Measurements from ENCODE around the gene CHI3L1. TPM values are rescaled to one million over a fixed set of nuclear protein-coding genes. Genes with fewer than 3 reads are reported as not detected.
"Not testable (repeated sequence)": the region's sequence is repeated elsewhere in the genome, so short reads cannot be mapped to it uniquely, and the experiment has no call there.

Gene CHI3L1
- total RNA-seq (2014; rRNA removed; shearing (Covaris generic)), result not detected in 2 replicates

DNA sequence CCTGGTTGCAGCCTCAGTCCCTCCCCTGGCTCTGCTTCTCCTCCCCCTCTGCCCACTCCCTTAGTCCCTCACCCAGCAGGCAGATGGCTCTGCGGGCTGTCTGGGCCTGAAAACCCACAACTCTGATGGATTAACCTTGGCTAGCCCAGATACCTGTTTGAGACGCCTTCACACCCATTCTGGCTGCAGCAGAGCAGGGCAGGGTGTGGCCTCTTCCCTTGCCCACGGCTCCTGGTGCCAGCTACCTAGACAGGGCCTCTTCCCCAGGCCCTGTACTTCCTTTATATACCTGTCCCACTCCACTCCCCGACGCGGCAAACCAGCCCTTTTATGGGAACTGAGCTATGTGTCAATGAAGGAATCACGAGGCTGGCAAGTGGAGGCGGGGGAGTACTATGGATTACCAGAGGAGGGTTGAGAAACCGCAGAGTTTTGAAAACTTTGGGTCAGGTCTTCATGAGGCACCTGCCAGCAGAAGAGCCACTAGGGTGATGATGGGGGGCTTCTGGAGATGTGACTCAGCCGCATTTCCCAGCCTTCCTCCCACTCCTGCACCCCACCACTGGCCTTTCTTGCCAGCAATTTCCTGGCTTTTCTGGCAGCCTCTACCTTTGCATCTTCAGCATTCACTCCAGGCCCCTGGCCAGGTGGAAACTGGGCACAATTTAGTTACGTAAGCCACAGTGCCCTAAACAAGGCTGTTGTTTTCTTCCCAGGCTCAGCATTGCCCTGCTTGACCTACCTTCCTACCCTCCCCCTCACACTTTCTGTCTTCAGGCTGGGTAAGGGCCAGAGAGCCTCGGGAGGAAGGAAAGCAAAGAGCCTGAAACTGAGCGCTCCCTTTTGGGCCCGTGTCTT, at the start of gene CHI3L1:
Gene CHI3L1 (minus strand): TSS at position 259 of the 858 bp plus-strand sequence. CDS start 81 bp downstream, at position 178.
- no peak for DNase-seq (ENCODE audit: low read depth)

DNA sequence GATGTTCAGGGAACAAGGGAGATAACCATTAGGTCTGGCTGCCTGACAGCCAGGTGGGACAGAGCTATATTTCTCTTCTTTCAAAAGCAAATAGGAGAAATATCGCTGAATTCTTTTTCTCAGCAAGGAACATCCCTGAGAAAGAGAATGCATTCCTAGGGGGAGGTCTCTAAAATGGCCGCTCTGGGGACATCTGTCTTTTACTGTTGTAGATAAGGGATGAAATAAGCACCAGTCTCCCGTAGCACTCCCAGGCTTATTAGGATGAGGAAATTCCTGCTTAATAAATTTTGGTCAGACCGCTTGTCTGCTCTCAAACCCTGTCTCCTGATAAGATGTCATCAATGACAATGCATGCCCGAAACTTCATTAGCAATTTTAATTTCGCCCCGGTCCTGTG, 48.4 kb upstream of the CHI3L1 start:
- DNase-seq (ENCODE audit: low read depth), result not testable (repeated sequence)

DNA sequence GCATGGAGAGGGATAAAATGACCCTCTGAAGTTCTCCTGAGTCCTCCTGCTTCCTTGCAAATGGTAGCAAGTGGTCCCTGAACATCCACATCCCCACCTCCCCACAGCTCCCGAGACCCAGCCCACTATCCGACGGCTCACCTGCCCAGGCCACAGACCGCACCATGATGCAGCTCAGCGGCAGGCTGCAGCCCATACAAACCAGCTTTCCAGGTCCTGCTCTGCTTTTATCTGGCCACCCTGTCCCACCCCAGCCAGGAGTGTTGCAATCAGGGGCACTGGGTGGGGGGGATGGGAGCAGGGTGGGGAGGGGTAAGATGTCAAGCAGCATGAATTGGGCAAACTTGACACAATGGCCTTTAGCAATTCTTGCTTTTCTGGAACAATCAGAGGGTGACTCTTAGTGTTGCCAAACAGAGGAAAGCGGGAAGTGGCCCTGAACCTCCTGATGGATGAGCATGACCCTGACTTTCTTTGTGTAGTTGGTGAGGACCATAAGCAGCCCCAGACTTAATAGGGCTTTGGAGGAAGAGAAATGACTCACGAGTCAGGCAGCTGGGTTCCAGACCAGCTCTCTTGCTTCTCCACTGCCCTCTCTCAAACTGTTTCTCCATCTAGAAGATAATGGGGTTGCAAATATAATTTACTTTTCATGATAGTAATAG, 43.1 kb upstream of the CHI3L1 start, which contains the start of gene CHIT1:
Gene CHIT1 (minus strand): TSS at position 203 of the 665 bp plus-strand sequence. CDS start 37 bp downstream, at position 166.
- no peak for DNase-seq (ENCODE audit: low read depth)

DNA sequence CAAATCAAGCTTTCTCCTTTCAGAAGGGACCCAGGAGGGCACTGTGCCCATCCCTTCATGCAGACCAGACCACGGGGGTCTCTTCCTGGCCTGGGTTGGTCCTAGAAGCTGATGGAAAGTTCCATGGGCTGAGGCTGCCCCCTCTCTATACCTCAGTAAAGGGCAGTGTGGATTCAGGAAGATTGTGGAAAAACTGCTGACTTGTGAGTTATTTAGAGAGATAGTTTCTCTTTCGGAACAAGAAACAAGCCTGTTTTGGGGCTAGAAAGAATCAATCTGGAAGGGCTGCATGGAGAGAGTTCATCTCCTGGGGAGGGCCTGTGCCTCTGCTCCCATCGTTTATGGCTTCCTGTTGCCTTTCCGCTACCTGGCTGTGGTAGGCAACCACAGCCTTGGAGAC, 42.2 kb upstream of the CHI3L1 start:
- DNase-seq (ENCODE audit: low read depth), result no peak

DNA sequence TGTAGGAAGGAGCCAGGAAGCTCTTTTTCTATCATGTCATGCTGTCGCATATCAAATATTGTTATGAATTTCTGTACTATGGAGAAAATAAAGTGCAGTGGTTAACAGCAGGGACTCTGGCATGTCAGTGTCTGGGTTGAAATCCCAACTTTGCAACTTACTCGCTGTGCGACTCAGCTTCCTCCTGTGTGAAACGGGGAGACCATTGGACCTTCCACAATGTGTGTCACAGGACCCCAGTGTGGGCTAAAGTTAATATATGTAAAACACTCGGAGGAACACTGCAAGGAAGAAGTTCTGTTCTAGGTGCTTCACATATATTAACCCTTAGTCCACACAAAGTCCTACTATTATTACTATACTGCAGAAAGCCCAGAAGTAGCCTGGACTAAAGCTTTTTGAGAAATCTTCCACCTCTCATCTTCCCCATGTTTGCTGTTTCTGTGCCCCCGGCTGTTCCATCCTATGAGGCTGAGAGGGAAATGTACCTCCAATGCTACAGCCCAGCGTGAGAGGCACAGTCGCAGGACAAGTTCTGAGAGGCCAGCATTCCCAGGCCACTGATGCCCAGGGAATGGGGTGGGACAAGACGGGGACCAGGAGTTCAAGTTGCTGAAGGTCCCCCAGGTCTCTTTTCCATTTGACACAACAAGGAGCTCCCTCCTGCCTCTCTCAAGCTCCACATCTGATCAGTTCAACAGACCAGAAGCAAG, 41.0 kb upstream of the CHI3L1 start:
- DNase-seq (ENCODE audit: low read depth), result no peak

DNA sequence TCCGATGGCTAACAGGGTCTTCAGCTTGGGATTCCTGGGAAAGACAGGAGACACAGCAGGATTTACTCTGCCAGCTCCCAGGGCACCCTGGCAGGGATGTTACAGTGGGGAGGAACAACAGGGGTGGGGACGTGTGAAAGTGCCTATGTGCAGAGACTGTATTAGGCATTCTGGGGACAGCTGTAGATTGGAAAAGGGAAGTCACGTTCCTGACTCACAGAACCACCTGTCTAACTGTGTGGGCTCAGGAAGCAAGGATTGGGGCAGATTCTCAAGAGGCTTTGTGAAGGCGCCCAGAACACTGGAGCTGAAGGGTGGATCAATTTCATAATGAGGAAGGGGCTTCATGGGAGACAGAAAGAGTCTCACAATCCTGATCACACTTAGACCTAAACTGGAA, 38.6 kb upstream of the CHI3L1 start:
- no peak for DNase-seq (ENCODE audit: low read depth)

DNA sequence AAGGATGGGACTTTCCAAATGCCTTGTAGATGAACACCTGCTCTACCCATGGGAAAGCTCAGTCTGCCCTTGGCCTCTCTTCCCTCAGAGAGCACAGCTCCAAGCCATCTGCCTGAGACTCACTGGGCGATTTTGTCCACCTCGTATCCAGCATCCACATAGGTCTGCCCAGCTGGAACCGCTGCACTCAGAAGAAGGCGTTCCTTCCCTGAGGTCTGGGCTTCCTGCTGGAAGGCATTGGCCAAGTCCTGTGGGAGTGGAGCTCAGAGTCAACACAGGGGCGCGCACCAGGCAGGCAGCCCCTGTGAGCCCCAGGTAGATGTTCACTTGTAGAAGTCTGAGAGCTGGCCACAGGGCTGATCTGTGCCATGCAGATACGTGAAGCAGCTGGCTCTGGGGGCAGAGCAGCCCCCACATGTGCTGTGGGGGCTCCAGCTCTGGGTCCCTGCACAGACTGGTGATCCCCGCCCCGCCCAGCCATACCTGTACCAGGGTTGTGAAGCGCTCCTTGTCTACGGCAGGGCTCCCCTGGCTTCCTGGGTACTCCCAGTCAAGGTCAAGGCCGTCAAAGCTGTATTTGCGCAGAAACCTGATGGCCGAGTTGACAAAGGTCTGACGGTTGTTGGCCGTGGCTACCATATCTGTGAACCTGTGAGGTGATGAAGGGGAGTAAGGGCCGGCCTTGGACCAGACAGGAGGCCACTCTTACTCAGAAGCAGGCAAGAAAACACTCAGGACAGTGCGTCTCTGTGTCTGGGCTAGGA, 36.7 kb upstream of the CHI3L1 start:
- DNase-seq (ENCODE audit: low read depth), result no peak

DNA sequence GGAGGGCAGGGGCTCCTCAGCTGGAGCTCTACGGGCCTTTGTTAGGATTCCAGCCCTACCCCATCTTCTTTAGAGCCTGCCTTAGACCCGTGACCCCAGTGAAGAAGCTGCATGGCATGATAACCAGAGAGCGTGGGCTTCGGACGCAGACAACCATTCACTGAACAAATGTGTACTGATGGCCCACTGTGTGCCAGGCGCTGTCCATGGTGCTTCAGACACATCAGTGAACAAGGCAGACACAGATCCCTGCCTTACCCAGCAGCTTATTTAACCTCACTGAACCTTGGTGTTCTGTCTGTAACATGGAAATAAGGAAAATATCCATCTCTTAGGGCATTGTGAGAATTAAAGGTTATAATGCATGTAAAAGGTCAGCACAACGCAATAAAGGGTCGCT, 33.4 kb upstream of the CHI3L1 start:
- no peak for DNase-seq (ENCODE audit: low read depth)

DNA sequence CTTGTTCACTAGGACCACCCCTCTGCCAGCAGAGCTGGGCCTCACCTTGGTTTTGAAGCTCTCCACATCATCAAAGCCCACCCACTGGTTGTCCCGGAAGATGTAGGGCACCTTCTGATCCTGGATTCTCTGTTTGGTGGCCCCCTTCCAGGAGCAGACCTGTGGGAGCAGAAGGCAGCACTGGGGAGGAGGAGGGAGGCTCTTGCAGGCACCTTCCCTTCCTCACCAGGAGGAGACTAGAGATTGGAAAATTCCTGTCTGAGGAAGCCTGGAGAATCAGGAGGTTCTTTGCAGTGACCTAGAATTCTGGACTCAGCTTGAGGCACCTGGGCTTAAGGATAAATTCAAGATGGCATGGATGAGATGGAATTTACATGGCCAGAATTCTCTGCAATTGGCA, 32.7 kb upstream of the CHI3L1 start:
- DNase-seq (ENCODE audit: low read depth), result no peak

DNA sequence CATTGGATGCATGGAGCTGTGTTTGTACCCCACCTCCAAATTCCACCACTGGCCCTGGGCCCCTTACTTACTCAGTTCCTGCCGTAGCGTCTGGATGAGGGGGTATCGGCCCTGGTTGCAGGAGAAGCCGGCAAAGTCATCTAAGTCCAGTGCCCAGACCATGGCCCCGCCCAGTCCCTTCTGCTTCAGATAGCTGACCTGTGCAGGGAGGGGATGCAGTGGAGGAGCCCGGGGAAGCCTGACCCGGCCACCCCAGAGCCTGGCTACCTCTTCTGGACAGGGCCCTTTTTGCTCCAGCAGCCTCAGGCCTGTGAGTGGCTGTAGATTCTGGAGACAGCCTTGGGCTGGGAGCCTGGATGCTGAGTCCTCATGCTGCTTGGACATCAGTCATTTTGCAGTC, 31.2 kb upstream of the CHI3L1 start:
- DNase-seq (ENCODE audit: low read depth), result no peak

DNA sequence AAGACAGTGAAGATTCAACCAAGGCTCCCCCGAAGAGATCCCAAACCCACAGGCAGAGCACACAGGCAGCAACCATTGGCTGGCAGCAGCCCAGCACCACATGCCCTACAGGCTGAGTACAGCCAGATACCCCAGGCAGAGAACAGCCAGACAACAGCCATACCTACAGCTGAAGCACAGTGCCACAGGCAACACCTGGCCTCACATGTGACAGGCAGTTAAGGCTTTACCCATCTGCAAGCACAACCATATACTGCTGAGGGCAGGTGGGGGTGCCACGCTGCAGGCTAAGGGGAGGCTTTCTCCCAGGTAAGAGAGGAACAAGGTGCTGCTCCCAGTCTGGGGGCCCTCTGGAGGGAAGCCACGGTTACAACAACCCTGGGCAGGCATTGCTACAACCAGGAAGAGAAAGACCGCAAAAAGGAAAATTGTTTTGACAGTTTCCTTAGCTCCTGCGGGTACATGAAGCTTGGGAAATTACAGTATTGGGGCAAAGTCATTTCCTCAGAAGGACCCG, 30.7 kb upstream of the CHI3L1 start:
- no peak for DNase-seq (ENCODE audit: low read depth)

DNA sequence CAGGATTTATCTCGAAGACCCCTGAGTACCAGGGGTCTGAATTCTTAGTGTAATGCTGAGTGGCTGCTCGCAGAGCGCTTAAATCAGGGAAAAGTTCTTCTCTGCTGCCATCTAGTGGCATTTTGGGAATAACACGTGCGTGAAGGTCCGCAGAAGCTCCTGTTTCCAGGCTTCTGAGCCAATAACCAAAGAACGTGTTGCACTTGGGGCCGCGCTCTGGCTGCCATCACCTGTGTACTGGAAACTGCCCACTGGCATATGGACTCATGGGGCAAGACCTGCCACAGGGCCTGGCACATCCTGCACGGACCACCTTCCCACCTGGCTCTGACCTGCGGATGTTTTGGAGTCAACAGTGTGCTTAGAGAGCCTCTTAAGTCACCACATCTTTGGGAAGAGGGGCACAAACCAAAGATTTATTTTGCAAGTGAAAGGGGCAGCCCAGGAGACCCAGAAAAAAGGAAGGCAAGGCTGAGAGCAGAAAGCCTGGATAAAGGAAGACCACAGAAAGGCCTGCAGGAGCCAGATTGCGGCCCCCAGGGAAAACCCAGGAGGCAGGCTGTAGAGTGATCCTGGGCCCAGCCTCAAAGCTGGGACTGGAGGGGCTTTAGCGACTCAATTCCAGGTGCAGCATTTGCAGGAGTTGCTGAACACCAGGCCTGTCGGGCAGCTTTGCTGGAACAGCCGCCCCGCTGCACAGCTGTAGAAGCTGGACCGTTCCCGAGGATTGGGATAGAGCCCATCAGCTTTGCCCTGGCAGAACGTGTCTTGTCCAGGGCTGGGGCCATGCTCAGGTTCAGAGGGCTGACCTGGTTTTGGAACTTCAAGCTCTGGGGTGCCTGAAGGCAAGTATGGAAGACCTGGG, 30.0 kb upstream of the CHI3L1 start:
- DNase-seq (ENCODE audit: low read depth), result peak; percentile 58

DNA sequence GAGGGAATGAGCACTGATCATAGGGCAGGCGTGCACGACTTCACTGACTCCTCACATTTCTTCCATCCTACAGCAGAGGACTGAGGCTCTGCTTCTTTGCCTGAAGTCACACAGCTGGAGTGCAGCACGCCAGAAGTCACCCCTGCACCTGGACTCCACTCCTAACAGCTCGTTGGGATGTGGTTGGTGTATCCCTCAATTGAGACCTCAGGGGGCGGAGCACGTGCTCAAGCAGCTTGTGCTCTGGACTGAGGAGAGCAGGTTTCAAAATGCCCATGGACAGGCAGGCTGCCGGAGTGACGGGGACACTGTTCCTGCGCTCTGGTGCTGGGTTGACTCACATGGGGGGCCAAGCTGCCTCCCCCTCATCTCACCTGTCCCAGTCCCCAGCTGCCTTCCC, 29.1 kb upstream of the CHI3L1 start:
- DNase-seq (ENCODE audit: low read depth), result no peak

DNA sequence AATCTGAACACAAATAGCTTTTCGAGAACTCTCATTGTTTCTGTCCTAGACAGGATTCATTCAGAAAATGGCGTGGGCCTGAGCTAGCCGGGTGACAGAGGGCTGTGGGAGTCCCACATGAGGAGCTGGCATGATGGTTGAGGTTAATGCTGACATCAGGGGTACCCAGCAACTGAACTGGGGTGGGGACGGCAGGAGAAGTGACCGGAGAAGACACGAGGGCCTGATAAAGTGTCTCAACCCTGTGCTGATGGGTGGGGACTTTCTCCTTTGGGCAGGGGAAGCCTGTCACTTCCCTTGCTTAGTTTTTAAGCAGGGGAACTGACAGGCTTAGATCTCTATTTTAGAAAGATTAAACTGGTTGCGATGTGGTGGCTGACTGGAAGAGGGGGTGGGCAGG, 28.4 kb upstream of the CHI3L1 start:
- DNase-seq (ENCODE audit: low read depth), result no peak

DNA sequence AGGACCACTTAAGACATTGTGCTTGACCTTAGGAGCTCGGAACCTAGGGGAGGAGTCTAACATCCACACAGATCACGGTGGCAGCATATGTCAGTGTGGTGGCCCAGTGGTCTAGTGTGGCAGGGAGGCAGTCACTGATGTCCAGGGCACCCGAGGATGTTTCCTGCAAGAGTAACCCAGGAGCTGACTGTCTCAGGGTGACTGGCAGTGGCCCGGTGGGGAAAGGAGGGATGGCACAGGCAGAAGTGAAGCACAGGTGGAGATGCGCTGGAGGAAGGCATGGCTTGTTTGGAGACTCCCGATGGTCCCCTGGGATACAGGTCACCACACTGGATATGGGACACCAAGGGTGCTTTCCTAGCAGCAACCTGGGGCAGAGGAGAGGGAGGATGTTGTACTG, 26.6 kb upstream of the CHI3L1 start:
- DNase-seq (ENCODE audit: low read depth), result no peak

DNA sequence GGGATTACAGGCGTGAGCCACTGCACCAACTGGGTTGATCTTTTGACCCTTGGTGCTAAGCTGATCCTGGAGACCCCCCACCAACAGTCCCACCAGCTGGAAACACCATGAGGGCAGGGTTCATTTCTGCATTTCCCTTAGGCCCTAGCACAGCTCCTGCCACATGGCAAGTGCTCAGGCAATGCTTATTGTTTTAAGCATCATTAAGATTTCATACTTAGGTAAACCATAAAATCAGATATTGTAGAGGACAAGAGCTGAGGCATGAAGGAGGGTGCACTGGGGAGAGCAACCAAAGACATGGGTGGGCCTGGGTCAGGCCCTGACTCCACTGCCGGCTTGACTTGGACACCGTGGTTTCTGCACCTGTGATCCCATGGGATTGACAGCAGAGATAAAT, 25.3 kb upstream of the CHI3L1 start:
- DNase-seq (ENCODE audit: low read depth), result no peak

DNA sequence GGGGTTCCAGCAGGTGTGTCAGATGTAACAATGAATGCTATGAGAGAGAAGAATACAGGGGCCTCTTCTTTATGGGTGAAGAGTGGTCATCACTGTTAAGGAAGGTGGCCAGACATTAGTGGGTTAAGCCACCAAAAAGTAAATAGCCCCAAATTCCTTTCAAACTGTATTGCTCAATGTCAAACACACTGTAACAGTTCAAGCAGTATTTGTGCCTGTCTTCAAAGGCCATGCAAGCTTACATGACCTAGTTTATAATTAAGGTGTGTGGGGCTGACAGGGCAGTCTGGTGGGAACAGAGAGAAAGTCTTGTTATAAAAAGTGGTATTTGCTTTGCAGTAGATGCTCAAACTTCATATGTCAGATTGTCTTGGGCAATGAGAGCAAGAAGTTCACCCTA, 24.5 kb upstream of the CHI3L1 start:
- no peak for DNase-seq (ENCODE audit: low read depth)

DNA sequence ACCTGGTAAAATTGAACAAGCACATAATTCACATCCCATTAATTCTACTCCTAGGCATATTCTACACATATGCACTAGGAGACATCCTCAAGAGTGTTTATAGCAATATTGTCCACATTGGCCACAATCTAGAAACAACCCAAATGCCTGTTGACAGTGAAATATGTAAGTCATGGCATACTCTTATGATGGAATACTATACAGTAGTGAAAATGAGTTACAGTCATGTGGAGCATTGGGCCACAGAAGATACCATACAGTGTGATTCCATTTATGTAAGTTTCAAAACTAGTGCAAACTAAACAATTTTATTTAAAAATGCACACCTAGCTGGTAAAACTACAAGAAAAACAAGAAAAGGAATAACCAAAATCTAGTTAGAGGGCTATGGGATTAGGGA, 23.8 kb upstream of the CHI3L1 start:
- no peak for DNase-seq (ENCODE audit: low read depth)

DNA sequence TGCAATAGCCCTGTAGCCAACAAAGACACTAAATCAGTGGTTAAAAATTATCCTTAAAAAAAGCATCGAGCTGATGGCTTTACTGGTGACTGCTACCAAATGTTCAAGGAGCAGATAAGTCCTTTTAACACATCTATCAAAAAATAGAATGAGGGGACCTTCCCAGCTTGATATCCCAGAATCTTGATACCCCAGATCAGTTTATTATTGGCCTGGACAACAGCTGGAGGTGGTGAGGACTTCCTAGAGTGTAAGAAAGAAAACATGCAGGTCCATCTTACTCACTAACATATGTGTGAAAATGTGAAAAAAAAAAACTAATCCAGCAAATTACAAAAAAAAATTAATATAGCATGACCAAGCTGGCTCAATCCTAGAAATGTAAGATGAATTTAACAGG, 21.7 kb upstream of the CHI3L1 start:
- DNase-seq (ENCODE audit: low read depth), result no peak

DNA sequence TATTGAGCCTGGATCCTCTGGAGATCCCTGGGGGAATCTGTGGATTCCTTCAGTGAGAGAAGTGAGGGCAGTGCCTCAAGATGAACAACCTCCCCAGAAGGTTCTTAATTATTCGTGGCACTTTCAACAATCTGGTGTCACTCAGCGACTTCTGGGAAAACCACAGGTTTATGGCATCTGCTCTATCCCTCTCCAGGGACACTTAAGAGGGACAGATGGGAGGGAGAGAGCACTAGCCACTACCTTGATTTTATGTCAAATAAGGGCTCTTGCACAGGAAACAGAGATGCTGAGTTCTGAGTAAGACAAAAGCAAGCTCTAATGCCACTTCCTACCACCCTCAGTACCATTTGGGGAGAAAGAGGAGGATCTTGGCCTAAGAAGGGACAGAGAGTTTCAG, 21.2 kb upstream of the CHI3L1 start:
- no peak for DNase-seq (ENCODE audit: low read depth)
